Measurements from ENCODE around the gene RYR1.

DNA sequence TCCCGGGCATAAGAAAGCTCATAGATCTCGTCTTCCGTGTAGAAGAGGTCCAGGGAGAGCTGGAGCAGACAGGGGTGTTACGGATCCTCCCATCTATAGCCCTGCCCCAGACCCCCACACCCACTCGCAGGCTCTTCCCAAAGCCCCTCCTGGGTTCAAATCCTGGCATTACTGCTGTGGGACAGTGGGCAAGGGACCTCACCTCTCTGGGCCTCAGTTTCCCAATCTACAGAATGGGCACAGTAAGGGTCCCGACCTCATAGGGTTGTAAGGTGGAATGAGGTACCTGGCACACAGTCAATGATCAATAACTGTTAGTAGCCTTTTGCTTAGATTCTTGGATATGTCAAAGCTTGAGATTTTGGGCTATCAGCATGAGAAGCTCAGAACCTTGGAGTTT is 20.1 kb upstream of the RYR1 start:
- no peak for TF ChIP-seq ZNF239 (tag by site-specific recombination; IDR thresholded peaks at IDR 0.05)
- TF ChIP-seq, protein P1, sequence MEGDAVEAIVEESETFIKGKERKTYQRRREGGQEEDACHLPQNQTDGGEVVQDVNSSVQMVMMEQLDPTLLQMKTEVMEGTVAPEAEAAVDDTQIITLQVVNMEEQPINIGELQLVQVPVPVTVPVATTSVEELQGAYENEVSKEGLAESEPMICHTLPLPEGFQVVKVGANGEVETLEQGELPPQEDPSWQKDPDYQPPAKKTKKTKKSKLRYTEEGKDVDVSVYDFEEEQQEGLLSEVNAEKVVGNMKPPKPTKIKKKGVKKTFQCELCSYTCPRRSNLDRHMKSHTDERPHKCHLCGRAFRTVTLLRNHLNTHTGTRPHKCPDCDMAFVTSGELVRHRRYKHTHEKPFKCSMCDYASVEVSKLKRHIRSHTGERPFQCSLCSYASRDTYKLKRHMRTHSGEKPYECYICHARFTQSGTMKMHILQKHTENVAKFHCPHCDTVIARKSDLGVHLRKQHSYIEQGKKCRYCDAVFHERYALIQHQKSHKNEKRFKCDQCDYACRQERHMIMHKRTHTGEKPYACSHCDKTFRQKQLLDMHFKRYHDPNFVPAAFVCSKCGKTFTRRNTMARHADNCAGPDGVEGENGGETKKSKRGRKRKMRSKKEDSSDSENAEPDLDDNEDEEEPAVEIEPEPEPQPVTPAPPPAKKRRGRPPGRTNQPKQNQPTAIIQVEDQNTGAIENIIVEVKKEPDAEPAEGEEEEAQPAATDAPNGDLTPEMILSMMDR (tag by site-specific recombination; IDR thresholded peaks at IDR 0.05) = no peak
- TF ChIP-seq, protein P2, sequence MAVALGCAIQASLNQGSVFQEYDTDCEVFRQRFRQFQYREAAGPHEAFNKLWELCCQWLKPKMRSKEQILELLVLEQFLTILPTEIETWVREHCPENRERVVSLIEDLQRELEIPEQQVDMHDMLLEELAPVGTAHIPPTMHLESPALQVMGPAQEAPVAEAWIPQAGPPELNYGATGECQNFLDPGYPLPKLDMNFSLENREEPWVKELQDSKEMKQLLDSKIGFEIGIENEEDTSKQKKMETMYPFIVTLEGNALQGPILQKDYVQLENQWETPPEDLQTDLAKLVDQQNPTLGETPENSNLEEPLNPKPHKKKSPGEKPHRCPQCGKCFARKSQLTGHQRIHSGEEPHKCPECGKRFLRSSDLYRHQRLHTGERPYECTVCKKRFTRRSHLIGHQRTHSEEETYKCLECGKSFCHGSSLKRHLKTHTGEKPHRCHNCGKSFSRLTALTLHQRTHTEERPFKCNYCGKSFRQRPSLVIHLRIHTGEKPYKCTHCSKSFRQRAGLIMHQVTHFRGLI (tag by site-specific recombination; IDR thresholded peaks at IDR 0.05) = no peak

Measured in HEK293 (cell line).